ENCODE measurements around the gene SRP54.

GRCh38 chr14:34943506-34943905 is 39.3 kb upstream of the SRP54 start:
- TF ChIP-seq, protein P1, sequence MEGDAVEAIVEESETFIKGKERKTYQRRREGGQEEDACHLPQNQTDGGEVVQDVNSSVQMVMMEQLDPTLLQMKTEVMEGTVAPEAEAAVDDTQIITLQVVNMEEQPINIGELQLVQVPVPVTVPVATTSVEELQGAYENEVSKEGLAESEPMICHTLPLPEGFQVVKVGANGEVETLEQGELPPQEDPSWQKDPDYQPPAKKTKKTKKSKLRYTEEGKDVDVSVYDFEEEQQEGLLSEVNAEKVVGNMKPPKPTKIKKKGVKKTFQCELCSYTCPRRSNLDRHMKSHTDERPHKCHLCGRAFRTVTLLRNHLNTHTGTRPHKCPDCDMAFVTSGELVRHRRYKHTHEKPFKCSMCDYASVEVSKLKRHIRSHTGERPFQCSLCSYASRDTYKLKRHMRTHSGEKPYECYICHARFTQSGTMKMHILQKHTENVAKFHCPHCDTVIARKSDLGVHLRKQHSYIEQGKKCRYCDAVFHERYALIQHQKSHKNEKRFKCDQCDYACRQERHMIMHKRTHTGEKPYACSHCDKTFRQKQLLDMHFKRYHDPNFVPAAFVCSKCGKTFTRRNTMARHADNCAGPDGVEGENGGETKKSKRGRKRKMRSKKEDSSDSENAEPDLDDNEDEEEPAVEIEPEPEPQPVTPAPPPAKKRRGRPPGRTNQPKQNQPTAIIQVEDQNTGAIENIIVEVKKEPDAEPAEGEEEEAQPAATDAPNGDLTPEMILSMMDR (IDR thresholded peaks at IDR 0.05), result no peak
- TF ChIP-seq HMGXB4 (CRISPR knock-in tag; IDR thresholded peaks at IDR 0.05) (no peak), ARID4B (CRISPR knock-in tag; IDR thresholded peaks at IDR 0.05; ENCODE audit: borderline replicate concordance) (no peak), FOXJ3 (CRISPR knock-in tag; IDR thresholded peaks at IDR 0.05; ENCODE audit: borderline replicate concordance) (no peak), JUN (CRISPR knock-in tag; IDR thresholded peaks at IDR 0.05) (no peak), ZNF121 (CRISPR knock-in tag; IDR thresholded peaks at IDR 0.05) (no peak), TCF7 (CRISPR knock-in tag; IDR thresholded peaks at IDR 0.05; ENCODE audit: low read depth) (no peak), ATF6 (CRISPR knock-in tag; IDR thresholded peaks at IDR 0.05) (no peak), FOXK1 (CRISPR knock-in tag; IDR thresholded peaks at IDR 0.05) (no peak)
- TF ChIP-seq, protein P2, sequence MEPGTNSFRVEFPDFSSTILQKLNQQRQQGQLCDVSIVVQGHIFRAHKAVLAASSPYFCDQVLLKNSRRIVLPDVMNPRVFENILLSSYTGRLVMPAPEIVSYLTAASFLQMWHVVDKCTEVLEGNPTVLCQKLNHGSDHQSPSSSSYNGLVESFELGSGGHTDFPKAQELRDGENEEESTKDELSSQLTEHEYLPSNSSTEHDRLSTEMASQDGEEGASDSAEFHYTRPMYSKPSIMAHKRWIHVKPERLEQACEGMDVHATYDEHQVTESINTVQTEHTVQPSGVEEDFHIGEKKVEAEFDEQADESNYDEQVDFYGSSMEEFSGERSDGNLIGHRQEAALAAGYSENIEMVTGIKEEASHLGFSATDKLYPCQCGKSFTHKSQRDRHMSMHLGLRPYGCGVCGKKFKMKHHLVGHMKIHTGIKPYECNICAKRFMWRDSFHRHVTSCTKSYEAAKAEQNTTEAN (CRISPR knock-in tag; IDR thresholded peaks at IDR 0.05), result no peak
